ENCODE data around the gene MLLT11. TPM values are rescaled to one million over a fixed set of nuclear protein-coding genes. Genes with fewer than 3 reads are reported as not detected.

The MLLT11 gene
- total and polyA plus RNA-seq, 10 of the 15 experiments (the other 5 are each of a cell fraction or from before 2014, with no cell fraction given) = 6.2 to 27.3 (median 9.2) TPM

GRCh38 chr1:151070474-151071276 is 10.5 kb downstream of the MLLT11 start, which contains the start of gene GABPB2 (continued):
- peak; percentile 98 for TF ChIP-seq SKIL (IDR thresholded peaks at IDR 0.05; ENCODE audit: low read depth, poor library complexity, severe bottlenecking)
- TF ChIP-seq ZNF592 (IDR thresholded peaks at IDR 0.05) = no peak; the same call in 1 of the 2 replicates
- peak; percentile 59 for TF ChIP-seq DPF2 (IDR thresholded peaks at IDR 0.05)
- TF ChIP-seq REST (IDR thresholded peaks at IDR 0.05; ENCODE audit: low read depth, low read length) = no peak
- no peak for TF ChIP-seq USF1 (IDR thresholded peaks at IDR 0.05; ENCODE audit: borderline replicate concordance, extremely low read length, insufficient read depth, low read depth, low read length)
- peak; percentile 45; the same call in 1 of the 2 replicates for TF ChIP-seq TCF12 (IDR thresholded peaks at IDR 0.05; ENCODE audit: low read depth, low read length)
- no peak for TF ChIP-seq SREBF1 (IDR thresholded peaks at IDR 0.05; ENCODE audit: low read length)
- no peak for TF ChIP-seq STAT3 (IDR thresholded peaks at IDR 0.05; ENCODE audit: low read depth, low read length)
- peak; percentile 93 for TF ChIP-seq NKRF (conservative IDR thresholded peaks at IDR 0.05)
- no peak for TF ChIP-seq NFYB (IDR thresholded peaks at IDR 0.05; ENCODE audit: insufficient read depth, low read depth, low read length)
- peak; percentile 82 to 98 (median 85) for TF ChIP-seq CTCF (IDR thresholded peaks at IDR 0.05 in 2 of 3, conservative IDR thresholded peaks at IDR 0.05 in 1 of 3; ENCODE audit: control insufficient read depth in 2 of 3, extremely low read depth in 1 of 3, insufficient read depth in 1 of 3, low read depth in 3 of 3, low read length in 3 of 3)
- peak; percentile 22; the same call in 1 of the 2 replicates for TF ChIP-seq ZBED1 (IDR thresholded peaks at IDR 0.05; ENCODE audit: borderline replicate concordance)

All from GM12878 (cell line).